Measurements from ENCODE around the gene NR1H4. TPM values are rescaled to one million over a fixed set of nuclear protein-coding genes. Genes with fewer than 3 reads are reported as not detected.

Gene NR1H4
- total and polyA plus RNA-seq, 4 donors: 33.5 to 106 (median 55.0) TPM

- Histone ChIP-seq H3K4me3 (ENCODE audit: low read depth in 1 of 3, low read length in 3 of 3) (no peak overlapping the region), H3K9me3 (ENCODE audit: control insufficient read depth in 4 of 4, low read length in 3 of 4) (no peaks in the 10 kb centered on the region), H3K4me1 (ENCODE audit: control insufficient read depth in 4 of 4, insufficient read depth in 4 of 4, low read length in 3 of 4) (peaks cover 11 to 48% (median 28%) of the 10 kb centered on the region in 4 donors), H3K9ac (ENCODE audit: low read depth in 1 of 2, low read length in 2 of 2) (no peak overlapping the region), H3K27me3 (ENCODE audit: control insufficient read depth in 4 of 4, insufficient read depth in 4 of 4, low read length in 3 of 4) (no peaks in the 10 kb centered on the region), H3K36me3 (ENCODE audit: control insufficient read depth in 4 of 4, insufficient read depth in 3 of 4, low read depth in 1 of 4, low read length in 3 of 4) (peaks cover 0 to 5% (median under 1%) of the 10 kb centered on the region in 4 donors), H3K27ac (ENCODE audit: low read depth in 1 of 2, low read length in 2 of 2) (peak overlapping the region; percentile 64 to 65)
- WGBS: 40% methylated on average over 6 of the region's 6 CpGs
- peak; percentile 43 for TF ChIP-seq NR2F2 (IDR thresholded peaks at IDR 0.05)
- TF ChIP-seq RXRA (IDR thresholded peaks at IDR 0.05): peak; percentile 27 to 62
- TF ChIP-seq SP1 (IDR thresholded peaks at IDR 0.05): peak; percentile 42
- no peak for TF ChIP-seq CTCF (IDR thresholded peaks at IDR 0.05; ENCODE audit: low read depth, low read length, missing input control)
- no peak for TF ChIP-seq HNF4G (IDR thresholded peaks at IDR 0.05)
- no peak for TF ChIP-seq ATF3 (IDR thresholded peaks at IDR 0.05)
- peak; percentile 36 for TF ChIP-seq FOXA2 (IDR thresholded peaks at IDR 0.05)
- TF ChIP-seq HNF4A (conservative IDR thresholded peaks at IDR 0.05): peak in 1 of 2 donors; percentile 15
- peak; percentile 37 for TF ChIP-seq YY1 (IDR thresholded peaks at IDR 0.05)
- peak; percentile 28 for TF ChIP-seq FOXA1 (IDR thresholded peaks at IDR 0.05)
- no peak for DNase-seq (ENCODE audit: low spot score)
Observed at GRCh38 chr12:100484183-100484886, 10.7 kb downstream of the NR1H4 start.

GRCh38 chr12:100484891-100485471 lies 11.3 kb downstream of the NR1H4 start:
- H3K36me3 ChIP-seq (ENCODE audit: control insufficient read depth in 4 of 4, insufficient read depth in 3 of 4, low read depth in 1 of 4, low read length in 3 of 4): peaks cover 0 to 5% (median under 1%) of the 10 kb centered on the region in 4 donors
- no peak for DNase-seq (ENCODE audit: low spot score)
- no peak overlapping the region for H3K9ac ChIP-seq (ENCODE audit: low read depth in 1 of 2, low read length in 2 of 2)
- peak overlapping the region; percentile 64 to 65 for H3K27ac ChIP-seq (ENCODE audit: low read depth in 1 of 2, low read length in 2 of 2)
- H3K9me3 ChIP-seq (ENCODE audit: control insufficient read depth in 4 of 4, low read length in 3 of 4): no peaks in the 10 kb centered on the region
- no peak overlapping the region for H3K4me3 ChIP-seq (ENCODE audit: low read depth in 1 of 3, low read length in 3 of 3)
- peaks cover 12 to 41% (median 26%) of the 10 kb centered on the region in 4 donors for H3K4me1 ChIP-seq (ENCODE audit: control insufficient read depth in 4 of 4, insufficient read depth in 4 of 4, low read length in 3 of 4)
- no peak for TF ChIP-seq REST (IDR thresholded peaks at IDR 0.05)
- TF ChIP-seq JUND (IDR thresholded peaks at IDR 0.05): no peak
- no peak for TF ChIP-seq HNF4G (IDR thresholded peaks at IDR 0.05)
- no peak for TF ChIP-seq EGR1 (IDR thresholded peaks at IDR 0.05; ENCODE audit: low read depth in 2 of 2)
- TF ChIP-seq NR2F2 (IDR thresholded peaks at IDR 0.05): no peak
- peak; percentile 20 for TF ChIP-seq FOXA2 (IDR thresholded peaks at IDR 0.05)
- no peak for TF ChIP-seq ZBTB33 (IDR thresholded peaks at IDR 0.05)
- peak; percentile 14 for TF ChIP-seq YY1 (IDR thresholded peaks at IDR 0.05)
- no peak for TF ChIP-seq CTCF (IDR thresholded peaks at IDR 0.05; ENCODE audit: low read depth, low read length, missing input control)
- TF ChIP-seq RAD21 (IDR thresholded peaks at IDR 0.05): no peak
- no peak for TF ChIP-seq SP1 (IDR thresholded peaks at IDR 0.05)
- TF ChIP-seq MAX (IDR thresholded peaks at IDR 0.05): no peak
- TF ChIP-seq FOXA1 (IDR thresholded peaks at IDR 0.05): no peak
- peak in 1 of 2 donors; percentile 14 for TF ChIP-seq RXRA (IDR thresholded peaks at IDR 0.05)
- TF ChIP-seq GABPA (IDR thresholded peaks at IDR 0.05 in 1 of 2, conservative IDR thresholded peaks at IDR 0.05 in 1 of 2): no peak
- no peak for TF ChIP-seq TAF1 (conservative IDR thresholded peaks at IDR 0.05)
- peak in 1 of 2 donors; percentile 37 for TF ChIP-seq HNF4A (conservative IDR thresholded peaks at IDR 0.05)
- TF ChIP-seq ATF3 (IDR thresholded peaks at IDR 0.05): no peak
- H3K27me3 ChIP-seq (ENCODE audit: control insufficient read depth in 4 of 4, insufficient read depth in 4 of 4, low read length in 3 of 4): no peaks in the 10 kb centered on the region
